GM12878 (cell line): ENCODE data around the gene LMAN1L. TPM values are rescaled to one million over a fixed set of nuclear protein-coding genes. Genes with fewer than 3 reads are reported as not detected.

ENCODE experiments used
- ATAC-seq: fragments of 200-7000 bp; cut with Tn5 transposase; 3 replicates; pipeline ENCODE4 v1.9.1; 2020; ENCODE audit warnings: mild to moderate bottlenecking, moderate library complexity
- BruUV-seq: library from RNA; stranded (reverse); fragments of 400-500 nt; replicated peaks from 2 replicates; lab custom pipeline; 2021; lab: Mats Ljungman, UMichigan
- CTCF ChIA-PET: fragments of 300-600 bp; sonication (Branson Sonifier 250); formaldehyde crosslinking; extraction: SDS; loops from one replicate; lab custom pipeline; 2021; ENCODE audit warnings: inconsistent platforms; lab: Yijun Ruan, JAX
- POLR2A ChIA-PET: fragments of 350-600 bp; formaldehyde crosslinking; extraction: SDS; loops from one replicate; lab custom pipeline; 2021; ENCODE audit warnings: inconsistent platforms; lab: Charles Lee
- RAD21 ChIA-PET: fragments of 300-600 bp; sonication (Branson Sonifier 250); formaldehyde crosslinking; loops from one replicate; lab custom pipeline; 2023; ENCODE audit warnings: antibody characterized with exemption; ENCODE audit not compliant: unreplicated experiment; lab: Charles Lee
- SMC1A ChIA-PET: fragments of 300-600 bp; sonication (Branson Sonifier 250); formaldehyde crosslinking; loops from one replicate; lab custom pipeline; 2023; ENCODE audit not compliant: unreplicated experiment, uncharacterized antibody; lab: Charles Lee
- DNase-seq: peaks from one replicate; pipeline ENCODE4 v3.0.0-alpha.2; 2011; ENCODE audit warnings: low read depth, low spot score
- FAIRE-seq: peaks from 3 replicates; lab custom pipeline; 2011; peaks lifted over from hg19 to GRCh38; lab: Jason Lieb, UNC
- H2AFZ ChIP-seq: 2 replicates; pipeline ENCODE4 v1.6.0; 2011; ENCODE audit warnings: low read depth, low read length, control low read depth; ENCODE audit not compliant: control insufficient read depth
- H3K27ac ChIP-seq: 2 replicates; pipeline ENCODE4 v1.5.1; 2011; ENCODE audit warnings: control low read depth; ENCODE audit not compliant: control insufficient read depth, insufficient read depth
- H3K27me3 ChIP-seq, 2 experiments: replicated peaks in 1 of 2; 2 replicates each; pipeline versions ENCODE4 v1.6.0 to v1.6.1; 2011; ENCODE audit warnings: low read length in 1 of 2; ENCODE audit not compliant: control insufficient read depth in 2 of 2, insufficient read depth in 2 of 2
- H3K36me3 ChIP-seq, 2 experiments: 2 replicates each; pipeline ENCODE4 v1.5.1; 2011; ENCODE audit warnings: low read length in 1 of 2; ENCODE audit not compliant: control insufficient read depth in 2 of 2, insufficient read depth in 2 of 2
- H3K4me1 ChIP-seq: 2 replicates; pipeline ENCODE4 v1.6.1; 2011; ENCODE audit warnings: mild to moderate bottlenecking, low read length, moderate library complexity, mixed read lengths; ENCODE audit not compliant: control insufficient read depth, insufficient read depth
- H3K4me2 ChIP-seq: 2 replicates; pipeline ENCODE4 v1.6.0; 2011; ENCODE audit warnings: control low read depth; ENCODE audit not compliant: control insufficient read depth, insufficient read depth
- H3K4me3 ChIP-seq: fragments of 200-600 bp; sonication (generic); 2 replicates; pipeline ENCODE4 v1.5.1; 2016
- H3K79me2 ChIP-seq: 2 replicates; pipeline ENCODE4 v1.6.0; 2011; ENCODE audit warnings: low read length; ENCODE audit not compliant: control insufficient read depth, insufficient read depth
- H3K9ac ChIP-seq: 2 replicates; pipeline ENCODE4 v1.8.0; 2011; ENCODE audit warnings: low read length, control low read depth, mixed read lengths; ENCODE audit not compliant: control insufficient read depth, insufficient read depth
- H3K9me3 ChIP-seq: replicated peaks from 3 replicates; pipeline ENCODE4 v1.5.1; 2011; ENCODE audit warnings: mild to moderate bottlenecking, low read length; ENCODE audit not compliant: control insufficient read depth, insufficient read depth
- H4K20me1 ChIP-seq: 2 replicates; pipeline ENCODE4 v1.6.0; 2011; ENCODE audit not compliant: control insufficient read depth, insufficient read depth
- BCL11A ChIP-seq: IDR thresholded peaks from 2 replicates; pipeline ENCODE4 v1.6.1; 2011; ENCODE audit warnings: low read depth, low read length
- BHLHE40 ChIP-seq, 2 experiments: fragments of 450-650 bp in 1 of 2; IDR thresholded peaks; 2 replicates each; pipeline ENCODE4 v1.6.1; 2011 to 2017; ENCODE audit warnings: low read depth in 2 of 2, borderline replicate concordance in 1 of 2, improper control_type of control experiment in 1 of 2, low read length in 1 of 2, mild to moderate bottlenecking in 1 of 2
- EZH2 ChIP-seq: IDR thresholded peaks from 2 replicates; pipeline ENCODE4 v1.6.1; 2012; ENCODE audit warnings: low read depth, mild to moderate bottlenecking, control low read depth, inconsistent platforms, low read length, borderline replicate concordance; ENCODE audit not compliant: control insufficient read depth
- IRF5 ChIP-seq: fragments of 450-650 bp; IDR thresholded peaks from 2 replicates; pipeline ENCODE4 v1.6.1; 2017; ENCODE audit warnings: borderline replicate concordance
- MEF2A ChIP-seq: IDR thresholded peaks from 2 replicates; pipeline ENCODE4 v1.6.1; 2011; ENCODE audit warnings: low read depth, mild to moderate bottlenecking, low read length, moderate library complexity; ENCODE audit not compliant: insufficient read depth
- PRDM15 ChIP-seq: fragments of 450-650 bp; formaldehyde crosslinking; IDR thresholded peaks from 2 replicates; pipeline ENCODE4 v1.4.0; 2020; ENCODE audit warnings: mild to moderate bottlenecking, moderate library complexity
- RELB ChIP-seq: fragments of 450-650 bp; IDR thresholded peaks from 2 replicates; pipeline ENCODE4 v1.6.1; 2017; ENCODE audit warnings: low read depth, mild to moderate bottlenecking, moderate library complexity
- SRF ChIP-seq, 2 experiments: IDR thresholded peaks; 2 replicates each; pipeline ENCODE4 v1.6.1; 2011; ENCODE audit warnings: low read depth in 2 of 2, low read length in 2 of 2, mild to moderate bottlenecking in 1 of 2, moderate library complexity in 1 of 2
- ZBTB40 ChIP-seq: fragments of 450-650 bp; IDR thresholded peaks from 2 replicates; pipeline ENCODE4 v1.6.1; 2016; ENCODE audit warnings: mild to moderate bottlenecking, moderate library complexity, borderline replicate concordance
- WGBS: methylation state at CpG from one replicate; pipeline ENCODE4 v1.1.6; 2016; ENCODE audit warnings: low lambda C conversion rate; ENCODE audit not compliant: insufficient replicate concordance, insufficient coverage; ENCODE audit errors: missing lambda C conversion rate; 5-methylcytosine and 5-hydroxymethylcytosine counted together
- in situ Hi-C: fragments of 300-500 bp; cut with MboI; formaldehyde crosslinking; loops from 9 replicates; pipeline ENCODE4 v1.14.3; 2018; ENCODE audit warnings: mixed read lengths
- intact Hi-C: fragments of 100-400 bp; cut with micrococcal nuclease; formaldehyde crosslinking; loops from one replicate; pipeline ENCODE4 v1.14.2; 2022; ENCODE audit not compliant: unreplicated experiment
- polyA plus RNA-seq, 11 experiments: library from polyadenylated mRNA; depleted of rRNA in 4 of 11; unstranded in 6 of 11; stranded (reverse) in 5 of 11; fragments of >200 nt; fragmentation: Nextera tagmentation in 4 of 11; fragmentation: Illumina TruSeq in 1 of 11; extraction: Ambion mirVana in 4 of 11; extraction: Trizol in 1 of 11; gene quantifications; 1 replicate in 1 of 11; 2 replicates in 10 of 11; pipeline versions ENCODE4 v1.2.1 to v1.2.3, GENCODE V29; 2011 to 2016; ENCODE audit warnings: inconsistent platforms in 2 of 11, missing spikeins in 2 of 11, low read depth in 1 of 11
- total RNA-seq, 4 experiments: library from RNA; depleted of rRNA in 3 of 4; stranded (reverse); fragments of >200 nt in 3 of 4; fragmentation: Illumina TruSeq in 1 of 4; extraction: Trizol in 1 of 4; gene quantifications; 2 replicates each; pipeline versions ENCODE4 v1.2.1 to v1.2.3, GENCODE V29; 2013 to 2021

LMAN1L gene
- total and polyA plus RNA-seq, 10 of the 15 experiments (the other 5 are each of a cell fraction or from before 2014, with no cell fraction given) = not detected

GRCh38 chr15:74784426-74785193 is 28.0 kb upstream of the LMAN1L start:
- Histone ChIP-seq H3K27me3 (no peaks in the 10 kb centered on the region), H3K79me2 (peaks cover 88% of the 10 kb centered on the region), H3K9me3 (no peaks in the 10 kb centered on the region), H3K4me3 (peak overlapping the region; percentile 94), H3K27ac (peak overlapping the region; percentile 96), H4K20me1 (no peaks in the 10 kb centered on the region), H3K4me2 (peak overlapping the region; percentile 73), H3K9ac (peak overlapping the region; percentile 82), H3K36me3 (no peaks in the 10 kb centered on the region; a peak in 3 of 4 replicates), H3K4me1 (peaks cover 50% of the 10 kb centered on the region), H2AFZ (no peak overlapping the region)
- no peak for ATAC-seq
- SMC1A ChIA-PET = interaction anchor here (0.9 to 17.6 kb wide), 8 partner anchors 9 to 244 kb away, joined by 3 to 811 read pairs (median 5); no protein-coding TSS in a partner anchor
- POLR2A ChIA-PET = interaction anchor here (0.6 to 17.5 kb wide), 12 partner anchors 4 to 667 kb away, joined by 3 to 602 read pairs (median 4); partner anchors contain the start of genes CSK, FAM219B, PPCDC and SIN3A
- WGBS = 0% methylated on average over 8 of the region's 8 CpGs
- FAIRE-seq = no peak
- BruUV-seq = no TSS peak
- RAD21 ChIA-PET = interaction anchor here (0.6 to 25.2 kb wide), 8 partner anchors 5 to 406 kb away, joined by 3 to 1186 read pairs (median 4); partner anchors contain the start of gene CSK
- no peak for DNase-seq
- intact Hi-C loops (loop anchor here (5.0 kb wide), 1 partner anchor 242 kb away; the partner anchor contains the start of gene ARID3B), in situ Hi-C loops (loop anchor here (5.0 kb wide), 1 partner anchor 387 kb away; no protein-coding TSS in a partner anchor)
- CTCF ChIA-PET = interaction anchor here (1.0 to 25.9 kb wide), 6 partner anchors 5 to 166 kb away, joined by 3 to 1288 read pairs (median 8); partner anchors contain the start of gene CSK
- TF ChIP-seq ZBTB40 = no peak
- TF ChIP-seq MEF2A = no peak
- peak; percentile 38 to 39; a peak in 1 of 4 replicates for TF ChIP-seq BHLHE40 (IDR thresholded peaks at IDR 0.05; ENCODE audit: borderline replicate concordance in 1 of 2, low read depth in 2 of 2, low read length in 1 of 2)
- no peak for TF ChIP-seq BCL11A
- no peak for TF ChIP-seq SRF (IDR thresholded peaks at IDR 0.05; ENCODE audit: low read depth in 2 of 2, low read length in 2 of 2)
- no peak for TF ChIP-seq RELB
- TF ChIP-seq PRDM15 = no peak
- no peak for TF ChIP-seq EZH2
- no peak for TF ChIP-seq IRF5
